NCI-H748 (cell line): Measurements from ENCODE around the gene PIK3R3.

Experiments
- DNase-seq: peaks from one replicate; lab custom pipeline; 2025; ENCODE audit not compliant: unreplicated experiment; lab: John Stamatoyannopoulos, UW

The PIK3R3 gene

DNA sequence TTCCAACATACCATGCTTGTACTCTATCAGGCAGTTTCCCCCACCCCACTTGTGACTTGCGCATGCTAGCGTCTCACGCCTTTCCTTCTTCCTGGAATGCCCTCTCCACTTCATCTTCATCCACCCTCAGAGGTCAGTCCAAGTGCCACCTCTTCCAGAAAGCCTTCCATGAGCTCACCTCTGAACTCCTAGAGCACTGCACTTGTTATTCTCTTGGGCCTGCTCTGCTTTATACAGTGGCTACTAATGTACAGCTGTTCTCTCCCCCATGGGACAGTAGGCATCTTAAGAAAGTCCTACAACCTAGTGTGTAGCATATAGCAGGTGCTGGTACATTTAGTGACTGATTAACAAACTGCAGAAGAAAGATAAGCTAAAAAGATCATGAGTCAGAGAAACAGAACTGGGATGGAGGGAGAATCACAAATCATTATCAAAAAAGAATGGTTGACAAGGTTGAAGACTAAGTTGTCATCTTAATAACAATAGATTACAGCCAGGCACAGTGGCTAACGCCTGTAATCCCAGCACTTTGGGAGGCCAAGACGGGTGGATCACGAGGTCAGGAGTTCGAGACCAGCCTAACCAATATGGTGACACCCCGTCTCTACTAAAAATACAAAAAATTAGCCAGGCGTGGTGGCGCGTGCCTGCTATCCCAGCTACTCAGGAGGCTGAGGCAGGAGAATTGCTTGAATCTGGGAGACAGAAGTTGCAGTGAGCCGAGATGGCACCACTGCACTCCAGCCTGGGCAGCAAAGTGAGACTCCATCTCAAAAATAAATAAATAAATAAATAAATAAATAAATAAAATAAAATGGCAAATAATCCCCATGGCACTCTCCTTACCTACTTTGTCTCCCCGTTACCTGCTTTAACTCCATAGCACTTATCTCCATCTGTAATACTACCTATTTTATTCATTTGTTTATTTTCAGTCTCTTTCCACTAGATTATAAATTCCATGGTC lies 26.2 kb upstream of the PIK3R3 start:
- DNase-seq, result no peak

DNA sequence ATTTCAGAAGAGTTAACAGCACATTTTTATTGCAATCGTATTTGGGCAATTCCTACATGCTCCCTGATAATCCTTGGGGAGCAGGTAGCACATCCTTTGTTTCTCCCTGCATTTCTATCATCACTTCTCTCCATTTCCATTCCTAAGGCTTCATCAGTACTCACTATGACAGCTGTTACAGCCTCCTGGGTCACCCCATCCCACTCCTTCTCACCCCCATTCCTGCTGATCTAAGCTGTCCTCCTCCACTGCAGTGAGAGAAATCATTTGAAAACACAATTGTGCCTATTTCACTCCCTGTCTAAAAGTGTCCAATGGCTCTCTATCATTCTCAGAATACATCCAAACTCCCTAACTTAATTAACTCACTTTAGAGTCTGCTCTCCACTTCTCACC lies 25.5 kb upstream of the PIK3R3 start:
- no peak for DNase-seq

DNA sequence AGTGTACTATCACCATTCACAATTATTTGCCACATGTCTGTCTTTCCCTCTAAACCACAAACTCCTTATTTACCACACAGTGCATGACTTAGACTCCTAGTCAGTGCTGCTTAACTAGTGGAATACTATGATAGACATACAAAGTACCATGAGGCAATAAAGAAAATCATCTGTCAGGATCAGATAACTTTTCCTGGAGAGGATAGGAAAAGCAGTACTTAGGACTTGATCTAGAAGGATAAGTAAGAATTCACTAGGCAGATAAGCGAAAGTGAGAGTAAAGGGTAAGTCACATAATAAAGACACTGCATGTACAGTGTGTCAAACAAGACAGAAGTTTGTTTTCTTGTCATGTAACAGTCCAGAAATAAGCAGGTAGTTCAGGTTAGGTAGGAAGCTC lies 21.3 kb upstream of the PIK3R3 start:
- DNase-seq, result no peak

DNA sequence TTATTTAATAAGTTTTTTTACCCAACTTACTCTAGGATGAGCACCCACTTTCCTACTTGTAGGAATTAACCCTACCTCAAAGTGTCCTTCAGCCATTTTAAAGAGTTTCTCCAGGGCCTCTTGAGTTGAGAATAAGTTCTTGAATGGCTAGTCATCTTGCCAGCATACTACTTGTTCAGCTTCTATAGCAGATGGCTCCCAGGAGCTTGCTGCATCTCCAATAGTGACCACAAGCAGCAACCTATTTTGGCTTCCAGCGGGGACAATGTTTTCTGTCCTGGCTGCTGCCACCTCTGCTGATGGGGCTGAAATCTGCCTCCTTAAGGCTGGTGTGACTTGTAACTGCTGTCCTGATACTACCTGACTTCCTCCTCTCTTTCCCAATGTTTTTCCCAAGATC lies 20.8 kb upstream of the PIK3R3 start:
- no peak for DNase-seq

DNA sequence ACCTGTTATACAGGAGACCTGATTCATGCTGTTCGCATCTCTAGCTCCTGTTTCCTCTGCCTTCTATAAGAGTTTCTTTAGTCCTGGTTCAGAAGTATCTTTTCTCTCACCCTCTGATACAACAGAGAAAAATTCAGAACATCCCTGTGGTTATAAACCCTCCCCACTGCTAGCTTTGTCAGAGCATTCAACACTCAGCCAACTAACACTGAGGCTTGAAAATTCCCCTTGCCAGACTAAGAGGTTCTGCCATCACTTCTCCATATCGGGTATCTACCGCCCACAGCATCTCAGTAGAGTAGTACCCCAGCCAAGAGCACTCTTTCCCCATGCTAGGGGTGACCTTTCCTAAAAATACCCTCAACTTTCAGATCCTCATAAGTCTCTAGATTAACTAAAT lies 19.6 kb upstream of the PIK3R3 start:
- no peak for DNase-seq

DNA sequence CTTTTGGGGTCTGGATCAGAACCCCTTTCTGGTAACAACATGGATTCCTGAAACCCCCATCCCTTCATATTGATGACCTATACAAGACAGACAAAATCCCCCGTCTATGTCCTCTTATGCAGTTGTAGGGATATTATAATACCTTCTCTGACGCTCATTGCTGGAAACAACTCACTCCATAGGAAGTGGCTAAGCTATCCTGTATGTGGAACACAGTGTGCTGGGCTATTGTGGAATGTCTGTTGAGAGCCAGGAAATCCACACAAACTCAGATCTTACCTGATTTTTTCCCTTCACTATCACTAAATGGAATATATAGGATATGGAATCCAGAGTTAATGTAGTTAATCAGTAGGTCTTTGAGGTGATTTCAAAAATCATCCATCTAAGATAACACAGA lies 17.7 kb upstream of the PIK3R3 start:
- DNase-seq, result no peak

DNA sequence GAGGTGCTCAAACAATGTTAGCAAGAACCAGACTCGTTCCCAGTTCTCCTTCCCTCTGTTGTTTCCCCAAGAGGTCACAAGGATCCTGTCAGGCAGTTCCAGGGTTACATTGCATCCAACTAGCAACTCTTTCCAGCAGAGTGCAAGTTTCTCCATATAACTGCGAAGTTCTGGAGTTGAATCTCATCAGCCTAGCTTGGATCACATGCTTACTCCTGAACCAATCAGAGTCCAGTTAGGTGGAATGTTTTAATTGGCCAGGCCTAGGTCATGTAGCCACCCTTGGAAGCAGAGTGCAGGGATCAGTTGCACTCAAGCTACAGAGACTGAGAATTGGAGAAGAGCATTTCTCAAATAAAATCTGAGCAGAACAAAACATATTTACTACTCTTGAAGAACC lies 15.9 kb upstream of the PIK3R3 start:
- no peak for DNase-seq

DNA sequence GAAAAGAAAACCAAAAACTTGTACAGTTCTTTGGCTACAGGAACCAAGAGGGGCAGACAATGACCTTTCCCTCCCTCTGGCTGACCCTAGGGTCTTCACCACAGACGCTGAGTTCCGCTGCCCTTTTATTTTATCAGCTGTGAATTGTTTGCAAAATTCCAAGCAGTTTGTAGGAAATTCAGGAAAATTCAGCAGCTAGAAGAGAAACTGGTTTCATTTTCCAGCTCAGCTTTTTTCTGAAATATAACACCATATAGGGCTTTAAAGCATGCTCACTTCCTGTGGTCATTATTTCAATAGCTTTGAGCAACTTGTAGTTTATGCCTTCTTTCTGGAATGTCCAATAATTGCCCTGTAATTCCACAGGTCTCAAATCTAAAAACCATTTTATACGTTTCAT lies 5.5 kb upstream of the PIK3R3 start:
- DNase-seq, result no peak

DNA sequence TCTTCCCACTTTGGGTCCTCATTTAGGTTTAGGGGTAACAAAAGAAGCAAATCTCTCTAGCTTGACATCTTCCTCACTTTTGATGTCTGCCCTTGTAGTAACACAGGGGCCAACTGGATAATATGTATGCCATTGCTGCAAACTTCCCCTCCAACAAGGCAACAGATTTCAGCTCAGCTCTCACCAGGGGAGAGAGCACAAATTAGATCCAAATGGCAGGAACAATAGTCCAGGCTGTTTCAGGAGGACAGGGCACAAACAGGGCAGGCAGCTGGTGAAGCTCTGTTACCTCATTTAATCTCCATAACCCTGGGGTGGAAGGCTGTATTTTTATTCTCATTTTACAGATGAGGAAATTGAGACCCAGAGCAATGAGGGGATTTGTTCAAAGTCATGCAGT lies 4.3 kb upstream of the PIK3R3 start:
- DNase-seq, result peak; percentile 11

DNA sequence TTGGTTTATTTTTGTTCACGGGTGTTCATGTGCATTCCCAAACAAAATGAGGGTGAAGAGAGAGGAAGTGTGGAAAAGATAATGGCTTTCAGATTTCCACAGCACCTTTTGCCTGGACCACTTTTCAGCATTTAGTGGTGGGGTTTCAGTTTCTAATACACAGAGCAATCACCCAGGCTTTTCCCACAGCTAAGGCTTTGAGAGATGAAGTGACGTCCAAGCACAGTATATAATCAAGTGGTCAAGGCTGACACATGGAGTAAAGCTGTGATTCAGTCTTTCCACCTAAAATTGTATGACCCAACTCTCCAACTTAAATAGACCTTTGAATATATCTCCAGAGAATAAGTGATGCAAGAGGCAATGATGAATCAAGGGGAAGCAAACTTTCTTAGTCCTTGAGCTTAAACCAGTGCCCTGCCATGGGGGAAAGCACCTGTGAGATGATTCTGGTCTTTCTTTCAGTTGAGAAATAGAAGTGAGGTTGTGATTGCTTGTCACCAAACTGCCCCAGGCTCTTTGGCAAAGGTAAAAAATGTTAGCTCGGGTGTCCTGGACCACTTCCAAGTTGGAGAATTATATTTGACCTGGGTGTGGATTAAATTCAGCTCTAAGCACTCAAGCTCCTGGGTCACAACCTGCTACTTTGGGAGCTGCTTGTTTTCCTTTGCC lies 2.4 kb upstream of the PIK3R3 start:
- peak; percentile 41 for DNase-seq

DNA sequence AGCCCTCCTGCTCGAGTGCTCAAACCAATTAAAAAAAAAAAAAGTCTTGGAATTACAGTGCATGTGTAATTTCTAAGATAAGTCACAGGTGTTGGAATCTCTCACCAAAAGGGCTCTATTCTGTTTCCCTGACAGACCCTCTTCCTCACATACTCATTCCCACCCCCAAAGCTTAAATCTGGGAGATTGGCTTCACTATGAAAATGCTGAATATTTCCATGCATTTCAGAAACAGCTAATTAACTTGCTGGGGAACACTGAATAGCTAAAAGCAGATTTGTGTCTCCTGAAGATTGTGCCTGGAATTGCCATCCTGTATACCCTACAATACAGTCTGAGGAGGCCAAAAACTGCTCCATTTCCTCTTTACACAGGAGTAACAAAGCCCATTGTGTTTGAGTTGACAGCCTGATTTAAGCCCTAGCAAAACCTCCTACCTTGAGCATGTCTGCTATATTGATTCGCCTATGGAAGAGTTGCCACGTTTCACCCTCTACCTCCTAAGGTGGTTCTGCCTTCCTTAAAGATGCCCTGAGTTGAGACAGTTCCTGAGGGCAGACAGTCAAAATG lies 1.4 kb upstream of the PIK3R3 start:
- DNase-seq, result peak; percentile 28

DNA sequence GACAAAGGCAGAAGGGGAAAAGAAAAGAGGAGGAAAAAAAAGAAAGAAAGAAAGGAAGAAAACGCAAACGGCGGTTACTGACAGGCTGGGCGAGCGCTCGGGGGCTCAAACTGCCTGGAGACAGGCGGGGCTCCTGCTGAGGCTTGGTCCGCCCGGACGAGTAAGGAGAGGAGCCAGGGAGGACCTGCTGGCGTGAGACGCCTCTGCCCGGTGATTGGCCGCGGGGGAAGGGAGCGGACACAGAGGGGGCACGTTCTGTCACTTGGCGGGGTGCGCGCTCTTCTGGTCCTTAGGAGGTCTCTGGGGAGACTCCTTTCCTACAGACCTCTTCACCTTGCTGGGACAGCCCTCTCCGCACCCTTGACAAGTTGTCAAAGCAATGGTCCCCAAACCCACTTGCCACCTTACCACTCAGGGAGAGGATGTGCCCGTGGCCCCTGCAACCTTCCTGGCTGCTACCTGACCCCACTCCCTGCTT lies 791 bp upstream of the PIK3R3 start:
- peak; percentile 94 for DNase-seq

DNA sequence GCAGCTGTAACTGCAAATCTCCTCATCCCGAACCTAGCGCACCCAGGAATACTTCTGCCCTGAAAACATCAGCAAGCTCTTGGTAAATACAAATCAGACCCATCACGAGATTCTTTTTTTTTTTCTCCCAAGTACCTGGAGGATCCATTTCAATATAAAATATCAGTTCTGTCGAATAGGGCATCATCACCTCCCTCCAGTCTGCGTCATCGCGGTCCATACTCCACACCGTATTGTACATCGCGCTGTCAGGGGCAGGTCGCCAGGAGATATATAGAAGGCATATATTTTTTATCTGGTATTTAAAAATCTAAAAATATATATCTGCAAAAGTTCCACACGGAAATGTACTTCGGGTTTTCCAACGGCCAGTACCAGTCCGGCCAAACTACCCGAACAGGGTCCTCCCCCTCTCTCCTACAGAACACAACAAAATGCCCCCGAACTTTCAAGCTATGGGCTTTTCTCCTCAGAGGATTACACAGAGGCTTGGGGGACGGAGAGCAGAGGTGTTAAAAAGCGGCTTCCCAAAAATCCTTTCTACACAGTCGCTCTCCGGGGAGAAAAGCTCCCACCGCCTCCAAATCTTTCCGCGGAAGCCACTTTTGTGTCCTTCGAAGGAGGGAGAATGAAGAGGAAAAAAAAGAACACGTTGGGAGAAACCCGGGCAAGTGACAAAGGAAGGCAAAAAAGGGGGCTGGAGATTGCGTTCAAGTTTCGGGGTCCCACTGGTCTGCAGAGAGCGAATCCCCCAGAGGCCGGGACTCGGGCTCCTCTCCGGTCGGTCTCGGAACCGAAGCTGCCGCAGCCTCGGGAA lies 509 bp downstream of the PIK3R3 start:
- peak; percentile 72 for DNase-seq

DNA sequence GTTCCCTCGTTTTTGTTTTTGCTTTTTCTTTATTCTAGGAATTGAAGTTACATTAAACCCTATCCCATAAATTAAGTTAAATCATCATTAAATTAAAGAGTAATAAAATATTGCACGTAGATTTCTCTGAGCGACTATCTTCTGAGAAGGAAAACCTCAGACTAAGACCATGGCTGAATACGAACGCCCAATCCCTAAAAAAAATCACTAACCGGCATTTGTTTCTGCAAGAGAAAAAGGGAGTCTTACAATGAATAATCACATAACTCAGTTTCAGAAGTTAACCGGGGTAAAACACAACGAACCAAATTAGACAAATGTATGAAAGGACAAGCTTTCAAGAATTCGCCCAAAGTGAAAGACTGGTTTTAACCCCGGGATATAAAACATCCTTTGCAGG lies 1.3 kb downstream of the PIK3R3 start:
- peak; percentile 7 for DNase-seq

DNA sequence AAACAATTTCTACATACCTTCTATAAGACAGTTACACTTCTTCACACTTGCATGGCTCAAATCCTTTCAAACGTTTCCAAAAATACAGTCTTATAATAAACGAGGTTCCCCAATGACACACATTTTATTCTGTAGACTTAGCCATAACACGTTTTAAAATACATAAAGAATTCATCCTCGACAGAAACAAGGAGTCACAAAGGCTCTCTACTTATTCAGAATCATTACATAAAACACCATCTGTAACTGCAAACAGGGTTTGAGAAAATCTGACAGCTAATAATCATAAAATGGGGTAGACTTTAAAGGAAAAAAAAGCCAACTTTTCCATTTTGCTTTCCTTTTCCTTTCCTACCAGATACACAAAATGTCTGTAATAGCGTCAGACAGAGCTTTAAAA lies 1.8 kb downstream of the PIK3R3 start:
- DNase-seq, result no peak

DNA sequence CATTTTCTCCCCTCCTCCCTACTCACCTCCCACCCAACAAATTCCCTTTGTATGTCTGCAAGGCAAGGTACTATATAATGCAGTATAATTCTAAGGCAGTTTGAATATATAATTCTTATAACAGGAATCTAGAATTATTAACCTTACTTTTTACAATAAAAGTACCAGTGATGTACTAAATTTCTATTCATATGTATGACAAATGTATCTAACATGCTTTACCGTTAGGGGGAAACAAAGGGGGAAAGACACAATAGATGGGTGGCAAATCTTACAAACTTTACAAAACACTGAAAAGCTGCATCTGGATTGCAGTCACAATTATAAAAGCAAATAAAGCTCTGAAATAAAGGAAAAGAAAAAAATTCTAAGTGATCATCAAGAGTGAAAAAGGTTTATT lies 2.3 kb downstream of the PIK3R3 start:
- DNase-seq, result no peak

DNA sequence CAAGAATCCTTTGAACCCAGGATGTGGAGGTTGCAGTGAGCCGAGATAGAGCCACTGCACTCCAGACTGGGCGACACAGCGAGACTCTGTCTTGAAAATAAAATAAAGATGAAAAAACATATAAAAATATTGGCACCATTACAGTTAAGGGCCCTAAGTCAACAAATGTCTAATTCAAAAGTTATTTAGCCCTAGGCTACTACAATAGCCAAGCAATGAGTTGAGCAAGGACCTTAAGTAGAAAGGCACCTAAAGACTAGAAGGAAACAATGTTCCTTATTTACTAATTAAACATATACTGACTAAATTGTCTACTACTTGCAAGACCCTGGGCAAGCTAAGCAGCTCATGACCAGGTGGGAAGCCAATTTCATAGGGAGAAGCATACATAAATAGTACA lies 4.1 kb downstream of the PIK3R3 start:
- DNase-seq, result no peak

DNA sequence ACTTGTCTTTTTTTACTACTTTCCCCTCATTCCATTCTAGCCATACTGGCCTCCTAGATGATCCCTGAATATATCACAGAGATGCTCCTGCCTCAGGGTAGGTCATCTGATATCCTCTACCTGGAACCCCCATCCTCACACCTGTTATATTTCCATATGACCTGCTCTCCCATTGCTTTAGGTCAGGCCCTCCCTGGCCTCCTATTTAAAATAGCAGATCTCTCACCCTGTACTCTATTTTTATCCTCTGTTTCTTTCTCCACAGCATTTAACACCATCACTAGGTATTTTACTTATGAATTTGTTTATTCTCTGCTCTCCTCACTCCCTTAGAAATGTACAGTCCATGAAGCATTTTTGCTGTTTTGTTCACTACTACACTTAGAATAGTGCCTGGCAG lies 13.6 kb downstream of the PIK3R3 start:
- DNase-seq, result no peak

DNA sequence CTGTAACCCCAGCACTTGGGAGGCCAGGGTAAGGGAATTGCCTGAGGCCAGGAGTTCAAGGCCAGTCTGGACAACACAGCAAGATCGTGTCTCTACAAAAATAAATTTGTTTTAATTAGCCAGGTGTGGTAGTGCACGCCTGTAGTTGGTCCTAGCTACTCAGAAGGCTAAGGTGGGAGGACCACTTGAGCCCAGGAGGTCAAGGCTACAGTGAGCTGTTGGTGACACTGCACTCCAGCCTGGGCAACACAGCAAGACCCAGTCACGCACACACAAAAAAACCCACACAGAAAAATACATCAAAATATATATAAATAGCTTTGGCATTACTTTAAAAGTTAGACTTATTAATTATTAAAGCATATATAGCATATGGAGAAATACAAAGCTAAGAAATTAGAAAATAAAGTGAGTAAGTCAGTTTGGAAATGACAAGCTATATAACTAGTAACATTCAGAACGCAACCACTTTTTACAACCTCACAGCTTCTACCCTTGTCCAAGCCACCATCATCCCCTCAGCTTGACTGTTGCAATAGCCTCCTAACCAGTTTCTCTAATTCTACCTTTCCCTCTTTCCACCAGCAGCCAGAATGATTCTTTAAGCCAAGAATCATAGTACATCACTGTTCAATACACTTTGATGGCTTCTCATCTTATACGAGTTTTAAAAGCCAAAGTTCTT lies 14.5 kb downstream of the PIK3R3 start:
- DNase-seq, result no peak

DNA sequence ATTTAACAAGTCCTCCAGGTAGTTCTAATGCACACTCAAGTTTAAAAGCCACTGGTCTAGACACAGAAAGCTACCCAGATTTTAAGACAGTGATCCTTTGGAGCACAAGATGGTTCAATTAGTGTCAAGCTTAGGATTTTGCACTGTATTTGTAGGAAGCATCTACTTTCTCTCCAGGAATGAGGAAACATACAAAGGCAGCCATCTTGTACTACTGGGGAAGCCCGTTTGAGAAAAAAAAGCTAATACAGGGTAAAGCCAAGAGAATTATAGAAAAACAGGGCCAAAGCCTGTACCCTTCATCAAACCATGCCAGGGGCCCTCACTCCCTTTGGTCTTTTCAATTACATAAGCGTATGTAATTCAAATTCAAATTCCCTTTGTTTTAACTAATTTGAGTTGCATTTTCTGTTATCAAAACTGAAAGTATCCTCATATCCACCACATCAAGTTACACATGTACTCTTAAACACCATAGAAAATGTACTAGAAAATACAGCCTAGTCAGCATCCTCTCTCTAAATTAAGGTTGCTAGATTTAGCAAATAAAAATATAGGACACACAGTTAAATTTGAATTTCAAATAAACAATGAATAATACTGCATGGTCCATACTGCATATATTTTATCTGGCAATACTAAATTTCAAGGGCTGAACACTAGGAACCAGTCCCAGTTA lies 17.4 kb downstream of the PIK3R3 start:
- no peak for DNase-seq
